HepG2 (cell line): ENCODE results near the gene ADGRD1. TPM values are rescaled to one million over a fixed set of nuclear protein-coding genes. Genes with fewer than 3 reads are reported as not detected.

ENCODE experiments used
- ATAC-seq: fragments of 200-7000 bp; cut with Tn5 transposase; 3 replicates; pipeline ENCODE4 v1.9.1; 2020; ENCODE audit warnings: mild to moderate bottlenecking, moderate library complexity
- BruUV-seq: library from RNA; stranded (reverse); fragments of 400-500 nt; replicated peaks from 2 replicates; lab custom pipeline; 2021; lab: Mats Ljungman, UMichigan
- CTCF ChIA-PET: fragments of 300-600 bp; formaldehyde crosslinking; extraction: SDS; loops from one replicate; lab custom pipeline; 2021; ENCODE audit warnings: low total read pairs, inconsistent platforms, low intra/inter-chr PET ratio; lab: Yijun Ruan, JAX
- POLR2A ChIA-PET: fragments of 350-600 bp; sonication (Branson Sonifier 250); formaldehyde crosslinking; loops from one replicate; lab custom pipeline; 2020; ENCODE audit warnings: antibody characterized with exemption, inconsistent platforms; lab: Yijun Ruan, JAX
- DNase-seq: peaks from one replicate; pipeline ENCODE4 v3.0.0-alpha.2; 2015; ENCODE audit warnings: low spot score
- FAIRE-seq: peaks from 3 replicates; lab custom pipeline; 2011; peaks lifted over from hg19 to GRCh38; lab: Jason Lieb, UNC
- H2AFZ ChIP-seq: one replicate; pipeline ENCODE4 v1.6.1; 2011; ENCODE audit warnings: low read length, inconsistent platforms
- H3K27ac ChIP-seq: fragments of 300-600 bp; 3 replicates; pipeline ENCODE4 v1.8.0; 2011; ENCODE audit warnings: mixed run types, mild to moderate bottlenecking, mixed read lengths, low read length, inconsistent platforms; ENCODE audit not compliant: insufficient read depth; ENCODE audit errors: extremely low read length
- H3K27me3 ChIP-seq, 2 experiments: fragments of 200-600 bp in 1 of 2; 2 replicates in 1 of 2; 3 replicates in 1 of 2; pipeline versions ENCODE4 v1.6.0 to v1.8.0; 2011; ENCODE audit warnings: low read length in 2 of 2, mild to moderate bottlenecking in 2 of 2, moderate library complexity in 2 of 2, inconsistent platforms in 1 of 2; ENCODE audit not compliant: insufficient read depth in 2 of 2, control insufficient read depth in 1 of 2
- H3K36me3 ChIP-seq, 2 experiments: fragments of 200-600 bp in 1 of 2; replicated peaks in 1 of 2; 2 replicates in 1 of 2; 3 replicates in 1 of 2; pipeline versions ENCODE4 v1.5.1 to v1.8.0; 2011; ENCODE audit warnings: low read length in 2 of 2, inconsistent platforms in 1 of 2; ENCODE audit not compliant: insufficient read depth in 2 of 2, control insufficient read depth in 1 of 2
- H3K4me1 ChIP-seq: 2 replicates; pipeline ENCODE4 v1.5.1; 2012; ENCODE audit warnings: low read length, inconsistent platforms; ENCODE audit not compliant: insufficient read depth
- H3K4me2 ChIP-seq: 2 replicates; pipeline ENCODE4 v1.6.0; 2011; ENCODE audit warnings: low read depth, low read length, inconsistent platforms
- H3K4me3 ChIP-seq, 3 experiments: fragments of 200-600 bp in 1 of 3; sonication (generic), shearing (Covaris generic) in 1 of 3; replicated peaks in 1 of 3; 2 replicates each; pipeline ENCODE4 v1.5.1; 2011 to 2016; ENCODE audit warnings: low read length in 3 of 3, inconsistent platforms in 2 of 3, low read depth in 2 of 3, mild to moderate bottlenecking in 2 of 3, control low read depth in 1 of 3, mixed read lengths in 1 of 3; ENCODE audit not compliant: insufficient read depth in 1 of 3
- H3K79me2 ChIP-seq: one replicate; pipeline ENCODE4 v1.6.1; 2011; ENCODE audit warnings: low read length, inconsistent platforms; ENCODE audit not compliant: insufficient read depth
- H3K9ac ChIP-seq: 2 replicates; pipeline ENCODE4 v1.6.0; 2011; ENCODE audit warnings: mild to moderate bottlenecking, low read depth, low read length, inconsistent platforms; ENCODE audit not compliant: insufficient read depth
- H3K9me3 ChIP-seq: 2 replicates; pipeline ENCODE4 v1.5.1; 2012; ENCODE audit warnings: mild to moderate bottlenecking, low read length
- H4K20me1 ChIP-seq: 2 replicates; pipeline ENCODE4 v1.6.0; 2011; ENCODE audit warnings: inconsistent platforms, mild to moderate bottlenecking, low read length, moderate library complexity; ENCODE audit not compliant: insufficient read depth
- JUND ChIP-seq: sonication (generic); formaldehyde crosslinking; IDR thresholded peaks from 2 replicates; pipeline ENCODE4 v1.8.0; 2022; ENCODE audit warnings: mild to moderate bottlenecking, missing genetic modification reagents
- MLLT10 ChIP-seq: sonication (generic); formaldehyde crosslinking; IDR thresholded peaks from 2 replicates; pipeline ENCODE4 v1.4.0; 2020; ENCODE audit warnings: missing genetic modification reagents
- MYC ChIP-seq: sonication (generic); formaldehyde crosslinking; IDR thresholded peaks from 2 replicates; pipeline ENCODE4 v1.9.0; 2021; ENCODE audit warnings: missing genetic modification reagents, borderline replicate concordance
- RAD21 ChIP-seq: fragments of 450-650 bp; formaldehyde crosslinking; IDR thresholded peaks from 2 replicates; pipeline ENCODE4 v1.5.0; 2020; ENCODE audit warnings: mild to moderate bottlenecking
- STAG1 ChIP-seq: sonication (generic); formaldehyde crosslinking; IDR thresholded peaks from 2 replicates; pipeline ENCODE4 v1.4.0; 2020; ENCODE audit warnings: missing genetic modification reagents
- STAT5B ChIP-seq: sonication (generic); formaldehyde crosslinking; IDR thresholded peaks from 2 replicates; pipeline ENCODE4 v1.4.0; 2020; ENCODE audit warnings: missing genetic modification reagents
- TBX2 ChIP-seq: sonication (generic); formaldehyde crosslinking; IDR thresholded peaks from 2 replicates; pipeline ENCODE4 v1.5.0; 2020; ENCODE audit warnings: missing genetic modification reagents, mild to moderate bottlenecking, borderline replicate concordance
- ZKSCAN5 ChIP-seq: sonication (generic); formaldehyde crosslinking; IDR thresholded peaks from 2 replicates; pipeline ENCODE4 v1.5.1; 2020; ENCODE audit warnings: mild to moderate bottlenecking, missing genetic modification reagents
- ZNF205 ChIP-seq: IDR thresholded peaks from 2 replicates; pipeline ENCODE4 v1.6.1; 2018; ENCODE audit warnings: missing biosample characterization, missing genetic modification reagents
- ZNF652 ChIP-seq: IDR thresholded peaks from 2 replicates; pipeline ENCODE4 v1.6.1; 2016; ENCODE audit warnings: low read depth, borderline replicate concordance
- ZNF713 ChIP-seq: sonication (generic); formaldehyde crosslinking; IDR thresholded peaks from 2 replicates; pipeline ENCODE4 v1.4.0; 2020; ENCODE audit warnings: mild to moderate bottlenecking, missing genetic modification reagents
- ZNF83 ChIP-seq: sonication (generic); formaldehyde crosslinking; IDR thresholded peaks from 2 replicates; pipeline ENCODE4 v1.4.0; 2020; ENCODE audit warnings: missing genetic modification reagents, mild to moderate bottlenecking, borderline replicate concordance
- WGBS: methylation state at CpG from one replicate; pipeline ENCODE4 v1.1.6; 2017; ENCODE audit warnings: low lambda C conversion rate; 5-methylcytosine and 5-hydroxymethylcytosine counted together
- in situ Hi-C: cut with HindIII; loops from 2 replicates; pipeline ENCODE4 v1.10.0; 2017; ENCODE audit warnings: low pct_unique_long_range_greater_than_20kb; ENCODE audit not compliant: extremely low pct_ligation_motif_present
- intact Hi-C: fragments of 100-400 bp; cut with micrococcal nuclease; formaldehyde crosslinking; loops from one replicate; pipeline ENCODE4 v1.10.0; 2022; ENCODE audit not compliant: unreplicated experiment
- polyA plus RNA-seq, 8 experiments: library from polyadenylated mRNA; depleted of rRNA in 3 of 8; stranded (reverse) in 7 of 8; unstranded in 1 of 8; fragments of >200 nt; fragmentation: Illumina TruSeq in 4 of 8; extraction: Trizol in 4 of 8; gene quantifications; 2 replicates each; pipeline versions ENCODE4 v1.2.1 to v1.2.3, GENCODE V29; 2011 to 2016; ENCODE audit warnings: low read depth in 4 of 8, missing spikeins in 1 of 8, mixed read lengths in 1 of 8; ENCODE audit not compliant: insufficient read depth in 1 of 8
- total RNA-seq, 5 experiments: library from RNA; depleted of rRNA; stranded (reverse); fragments of >200 nt; fragmentation: Illumina TruSeq; extraction: Trizol; gene quantifications; 2 replicates each; pipeline ENCODE4 v1.2.3, GENCODE V29; 2016; ENCODE audit warnings: low read depth in 1 of 5
- TF ChIP-seq, protein P1 (sequence below): sonication (generic); formaldehyde crosslinking; IDR thresholded peaks from 2 replicates; pipeline ENCODE4 v1.8.0; 2022; ENCODE audit warnings: missing genetic modification reagents, mild to moderate bottlenecking, borderline replicate concordance
- TF ChIP-seq, protein P2 (sequence below): sonication (generic); formaldehyde crosslinking; IDR thresholded peaks from 2 replicates; pipeline ENCODE4 v1.5.1; 2020; ENCODE audit warnings: missing genetic modification reagents, mild to moderate bottlenecking, borderline replicate concordance

ADGRD1 gene
- total and polyA plus RNA-seq, 2 of the 13 experiments (the other 11 are each of a cell fraction or from before 2014, with no cell fraction given): 0.46 to 12.4 TPM

DNA sequence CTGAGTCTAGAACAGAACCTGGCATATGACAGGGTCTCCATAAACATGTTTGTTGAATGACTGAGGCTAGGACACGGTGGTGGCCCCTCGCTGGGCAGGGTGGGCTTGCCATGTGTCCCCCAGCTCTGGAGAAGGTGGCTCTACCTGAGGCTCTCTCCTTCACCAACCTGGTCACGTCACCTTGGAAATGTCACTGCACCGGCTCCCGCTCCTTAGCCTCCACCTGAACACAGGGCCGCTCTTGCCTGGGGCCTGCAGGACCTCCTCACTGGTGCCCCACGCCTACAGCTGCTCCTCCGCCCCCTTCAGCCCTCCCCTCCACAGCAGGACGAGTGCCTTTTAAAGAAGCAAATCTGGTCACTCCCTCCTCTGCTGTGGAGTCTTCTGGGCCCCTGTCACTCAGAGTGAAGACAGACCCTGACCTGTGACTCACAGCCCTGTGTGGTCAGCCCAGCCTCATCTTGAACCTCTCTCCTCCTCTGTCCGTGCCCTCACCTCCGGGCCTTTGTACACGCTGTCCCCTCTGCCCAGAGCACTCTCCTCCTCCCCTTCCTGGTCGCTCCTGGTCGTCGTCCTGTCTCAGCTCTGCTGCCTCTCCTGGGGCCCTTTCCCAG lies 81.0 kb downstream of the ADGRD1 start (continued):
- peak; percentile 82 for TF ChIP-seq ZKSCAN5
- TF ChIP-seq, all 625 proteins: peak for 5

DNA sequence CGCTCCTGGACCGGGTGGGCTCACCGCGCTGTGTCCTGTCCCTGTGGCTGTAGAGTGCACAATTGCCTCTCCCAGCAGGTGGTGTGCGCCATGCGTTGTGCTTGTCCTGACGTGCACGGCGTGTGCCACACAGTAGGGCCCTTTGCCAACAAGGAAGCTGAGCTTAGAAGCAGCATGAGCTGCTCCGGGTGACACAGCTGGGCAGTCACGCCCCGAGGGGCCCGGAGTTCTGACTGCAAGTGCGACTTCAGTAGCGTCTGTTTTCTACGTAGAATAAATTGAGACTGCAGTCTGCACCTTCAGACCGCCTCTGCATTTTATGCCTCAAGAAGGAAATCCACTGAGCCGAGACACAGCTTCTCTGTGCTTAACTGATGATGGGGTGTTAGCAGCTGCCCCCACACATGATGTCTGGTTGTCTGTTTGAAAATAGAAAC lies 81.6 kb downstream of the ADGRD1 start:
- no peak for ATAC-seq
- no peak for DNase-seq
- TF ChIP-seq ZKSCAN5 (0 out of 2 replicates have a peak, but pooled peaks have one; percentile 4), ZNF652 (no peak), STAG1 (no peak)
- in situ Hi-C loops (no loop called here), intact Hi-C loops (no loop called here)
- 94% methylated on average over 18 of the region's 18 CpGs for WGBS
- Histone ChIP-seq H3K36me3 (no peaks in the 10 kb centered on the region), H3K27me3 (no peaks in the 10 kb centered on the region), H3K27ac (no peak overlapping the region), H2AFZ (no peak overlapping the region), H3K4me2 (no peak overlapping the region), H3K4me1 (no peaks in the 10 kb centered on the region), H3K4me3 (no peak overlapping the region), H3K79me2 (no peaks in the 10 kb centered on the region), H3K9ac (no peak overlapping the region), H4K20me1 (no peaks in the 10 kb centered on the region), H3K9me3 (no peaks in the 10 kb centered on the region)
- BruUV-seq: no TSS peak
- FAIRE-seq: no peak
- ChIA-PET POLR2A (no interaction called here), CTCF (no interaction called here)

DNA sequence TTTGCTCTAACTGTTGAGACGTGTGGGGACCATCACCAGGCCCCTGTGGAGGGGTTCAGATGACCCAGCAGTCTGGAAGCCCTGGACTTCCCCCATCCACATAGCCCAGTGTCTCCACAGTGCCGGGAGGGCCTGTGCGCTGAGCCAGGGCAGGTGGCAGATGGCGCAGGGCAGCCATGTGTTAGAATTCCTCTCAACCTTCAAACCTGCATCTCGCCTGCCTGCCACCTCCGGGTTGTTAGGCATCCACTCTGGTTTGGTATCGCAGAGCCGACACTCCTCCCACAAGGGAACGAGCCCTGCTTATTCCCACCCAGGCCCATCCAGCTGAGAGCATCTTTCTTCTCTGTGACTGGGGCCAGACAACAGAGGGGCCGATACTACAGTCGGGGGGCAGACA lies 84.5 kb downstream of the ADGRD1 start:
- DNase-seq (no peak), FAIRE-seq (no peak)
- H3K27me3 ChIP-seq: no peaks in the 10 kb centered on the region

More for the DNA sequence above, 84.5 kb downstream of the ADGRD1 start:
- Histone ChIP-seq H2AFZ (no peak overlapping the region), H3K4me3 (no peak overlapping the region), H3K27ac (no peak overlapping the region), H3K79me2 (no peaks in the 10 kb centered on the region), H4K20me1 (no peaks in the 10 kb centered on the region), H3K9me3 (no peaks in the 10 kb centered on the region), H3K9ac (no peak overlapping the region), H3K4me2 (no peak overlapping the region), H3K4me1 (peaks cover 7% of the 10 kb centered on the region; the same call in 1 of the 2 replicates), H3K36me3 (no peaks in the 10 kb centered on the region)
- in situ Hi-C loops: no loop called here
- intact Hi-C loops: no loop called here
- BruUV-seq: no TSS peak
- WGBS: 91% methylated on average over 10 of the region's 11 CpGs
- ATAC-seq: no peak
- POLR2A ChIA-PET: no interaction called here
- TF ChIP-seq ZNF83 (CRISPR knock-in tag): no peak
- no peak for TF ChIP-seq MLLT10
- no peak for TF ChIP-seq RAD21 (CRISPR knock-in tag)
- TF ChIP-seq MYC (CRISPR knock-in tag): no peak
- TF ChIP-seq, protein P1, sequence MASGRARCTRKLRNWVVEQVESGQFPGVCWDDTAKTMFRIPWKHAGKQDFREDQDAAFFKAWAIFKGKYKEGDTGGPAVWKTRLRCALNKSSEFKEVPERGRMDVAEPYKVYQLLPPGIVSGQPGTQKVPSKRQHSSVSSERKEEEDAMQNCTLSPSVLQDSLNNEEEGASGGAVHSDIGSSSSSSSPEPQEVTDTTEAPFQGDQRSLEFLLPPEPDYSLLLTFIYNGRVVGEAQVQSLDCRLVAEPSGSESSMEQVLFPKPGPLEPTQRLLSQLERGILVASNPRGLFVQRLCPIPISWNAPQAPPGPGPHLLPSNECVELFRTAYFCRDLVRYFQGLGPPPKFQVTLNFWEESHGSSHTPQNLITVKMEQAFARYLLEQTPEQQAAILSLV (CRISPR knock-in tag): no peak
- no peak for TF ChIP-seq ZNF713 (CRISPR knock-in tag)
- no peak for TF ChIP-seq STAT5B
- no peak for TF ChIP-seq ZNF205 (CRISPR knock-in tag)
- TF ChIP-seq, protein P2, sequence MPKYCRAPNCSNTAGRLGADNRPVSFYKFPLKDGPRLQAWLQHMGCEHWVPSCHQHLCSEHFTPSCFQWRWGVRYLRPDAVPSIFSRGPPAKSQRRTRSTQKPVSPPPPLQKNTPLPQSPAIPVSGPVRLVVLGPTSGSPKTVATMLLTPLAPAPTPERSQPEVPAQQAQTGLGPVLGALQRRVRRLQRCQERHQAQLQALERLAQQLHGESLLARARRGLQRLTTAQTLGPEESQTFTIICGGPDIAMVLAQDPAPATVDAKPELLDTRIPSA (CRISPR knock-in tag): no peak
- TF ChIP-seq TBX2: no peak
- TF ChIP-seq JUND (CRISPR knock-in tag): no peak
- CTCF ChIA-PET: no interaction called here
